ENCODE measurements around the gene XIRP2. TPM values are rescaled to one million over a fixed set of nuclear protein-coding genes. Genes with fewer than 3 reads are reported as not detected.

Gene XIRP2
- total RNA-seq, 1 experiment from 2014 or later, result not detected

DNA sequence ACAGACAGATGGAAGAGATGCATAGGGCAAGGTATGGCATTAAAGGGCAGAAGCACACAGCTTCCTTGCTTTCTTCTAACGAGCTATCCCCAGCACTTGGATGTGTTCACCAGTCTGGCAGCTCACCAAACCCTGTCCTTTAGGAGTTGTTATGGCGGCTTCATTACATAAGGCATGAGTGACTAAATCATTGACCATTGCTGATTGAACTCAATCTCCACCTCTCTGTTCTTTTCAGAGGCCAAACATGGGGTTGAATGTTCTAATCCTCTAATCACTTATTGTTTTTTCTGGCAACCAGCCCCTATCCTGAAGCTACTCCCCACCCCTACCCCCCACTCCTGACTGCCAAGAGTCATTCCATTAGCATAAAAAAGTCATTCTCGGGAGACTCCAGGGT is 301.8 kb downstream of the XIRP2 start:
- Histone ChIP-seq H3K9me3 (ENCODE audit: control insufficient read depth in 1 of 2, insufficient read depth in 1 of 2, low read depth in 1 of 2, low read length in 2 of 2) (no peaks in the 10 kb centered on the region), H3K27ac (ENCODE audit: low read depth, low read length) (no peak overlapping the region), H3K27me3 (ENCODE audit: insufficient read depth, low read length) (no peaks in the 10 kb centered on the region), H3K9ac (ENCODE audit: low read length) (no peak overlapping the region), H2AFZ (ENCODE audit: low read depth, low read length, poor library complexity, severe bottlenecking) (no peak overlapping the region), H3K4me2 (ENCODE audit: low read length) (no peak overlapping the region), H3K4me3 (replicated peaks in 1 of 2; ENCODE audit: low read depth in 1 of 2, low read length in 2 of 2) (no peak overlapping the region), H3K9me2 (ENCODE audit: insufficient read depth) (no peaks in the 10 kb centered on the region), H3K79me2 (ENCODE audit: insufficient read depth, low read length) (no peaks in the 10 kb centered on the region), H3K4me1 (ENCODE audit: control insufficient read depth in 1 of 2, insufficient read depth in 2 of 2, low read length in 2 of 2) (no peaks in the 10 kb centered on the region), H4K20me1 (ENCODE audit: insufficient read depth) (no peaks in the 10 kb centered on the region), H3K36me3 (ENCODE audit: control insufficient read depth in 1 of 2, insufficient read depth in 2 of 2, low read length in 2 of 2) (no peaks in the 10 kb centered on the region)
- RAD21 ChIA-PET (ENCODE audit: low non-redundant PET in 1 of 2, low total read pairs in 2 of 2, uncharacterized antibody in 2 of 2, unreplicated experiment in 2 of 2), result no interaction called here
- intact Hi-C loops (cut with micrococcal nuclease), result no loop called here
- POLR2A ChIA-PET, result no interaction called here
- TF ChIP-seq CEBPB (IDR thresholded peaks at IDR 0.05; ENCODE audit: low read depth) (no peak), ELF1 (IDR thresholded peaks at IDR 0.05; ENCODE audit: borderline replicate concordance, low read depth) (no peak), POLR2AphosphoS5 (IDR thresholded peaks at IDR 0.05; ENCODE audit: low read depth, low read length) (no peak), SIN3A (IDR thresholded peaks at IDR 0.05; ENCODE audit: low read depth) (no peak), CTCF (IDR thresholded peaks at IDR 0.05 in 2 of 3, conservative IDR thresholded peaks at IDR 0.05 in 1 of 3; ENCODE audit: borderline replicate concordance in 1 of 3, insufficient read depth in 1 of 3, low read depth in 2 of 3, low read length in 2 of 3) (no peak), TCF7L2 (IDR thresholded peaks at IDR 0.05; ENCODE audit: borderline replicate concordance, extremely low read depth, insufficient read depth, insufficient read length) (no peak), ZBTB33 (IDR thresholded peaks at IDR 0.05; ENCODE audit: extremely low read depth, insufficient replicate concordance, low read length) (no peak), EZH2phosphoT487 (IDR thresholded peaks at IDR 0.05; ENCODE audit: borderline replicate concordance) (no peak), EGR1 (IDR thresholded peaks at IDR 0.05; ENCODE audit: low read depth) (no peak), CBX3 (IDR thresholded peaks at IDR 0.05; ENCODE audit: low read depth) (no peak), ZFX (IDR thresholded peaks at IDR 0.05) (no peak), ATF3 (IDR thresholded peaks at IDR 0.05) (no peak), YY1 (IDR thresholded peaks at IDR 0.05; ENCODE audit: extremely low read depth, insufficient replicate concordance, low read depth, low read length) (no peak), ZNF274 (IDR thresholded peaks at IDR 0.05; ENCODE audit: low read depth, low read length) (no peak), POLR2A (IDR thresholded peaks at IDR 0.05; ENCODE audit: borderline replicate concordance, extremely low read depth, insufficient read depth, insufficient read length) (no peak), SRF (IDR thresholded peaks at IDR 0.05; ENCODE audit: low read depth) (no peak)
- TF ChIP-seq, protein P1, sequence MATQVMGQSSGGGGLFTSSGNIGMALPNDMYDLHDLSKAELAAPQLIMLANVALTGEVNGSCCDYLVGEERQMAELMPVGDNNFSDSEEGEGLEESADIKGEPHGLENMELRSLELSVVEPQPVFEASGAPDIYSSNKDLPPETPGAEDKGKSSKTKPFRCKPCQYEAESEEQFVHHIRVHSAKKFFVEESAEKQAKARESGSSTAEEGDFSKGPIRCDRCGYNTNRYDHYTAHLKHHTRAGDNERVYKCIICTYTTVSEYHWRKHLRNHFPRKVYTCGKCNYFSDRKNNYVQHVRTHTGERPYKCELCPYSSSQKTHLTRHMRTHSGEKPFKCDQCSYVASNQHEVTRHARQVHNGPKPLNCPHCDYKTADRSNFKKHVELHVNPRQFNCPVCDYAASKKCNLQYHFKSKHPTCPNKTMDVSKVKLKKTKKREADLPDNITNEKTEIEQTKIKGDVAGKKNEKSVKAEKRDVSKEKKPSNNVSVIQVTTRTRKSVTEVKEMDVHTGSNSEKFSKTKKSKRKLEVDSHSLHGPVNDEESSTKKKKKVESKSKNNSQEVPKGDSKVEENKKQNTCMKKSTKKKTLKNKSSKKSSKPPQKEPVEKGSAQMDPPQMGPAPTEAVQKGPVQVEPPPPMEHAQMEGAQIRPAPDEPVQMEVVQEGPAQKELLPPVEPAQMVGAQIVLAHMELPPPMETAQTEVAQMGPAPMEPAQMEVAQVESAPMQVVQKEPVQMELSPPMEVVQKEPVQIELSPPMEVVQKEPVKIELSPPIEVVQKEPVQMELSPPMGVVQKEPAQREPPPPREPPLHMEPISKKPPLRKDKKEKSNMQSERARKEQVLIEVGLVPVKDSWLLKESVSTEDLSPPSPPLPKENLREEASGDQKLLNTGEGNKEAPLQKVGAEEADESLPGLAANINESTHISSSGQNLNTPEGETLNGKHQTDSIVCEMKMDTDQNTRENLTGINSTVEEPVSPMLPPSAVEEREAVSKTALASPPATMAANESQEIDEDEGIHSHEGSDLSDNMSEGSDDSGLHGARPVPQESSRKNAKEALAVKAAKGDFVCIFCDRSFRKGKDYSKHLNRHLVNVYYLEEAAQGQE (IDR thresholded peaks at IDR 0.05; ENCODE audit: low read depth), result no peak
- BruUV-seq (replicated peaks), result no TSS peak
- ATAC-seq (no peak), DNase-seq (ENCODE audit: low read depth, low spot score) (no peak)
- CTCF ChIA-PET, result no interaction called here
